H9 (cell line): Measurements from ENCODE around the gene GPR82. TPM values are rescaled to one million over a fixed set of nuclear protein-coding genes. Genes with fewer than 3 reads are reported as not detected.

Source experiments
- DNase-seq: peaks from one replicate; pipeline ENCODE4 v3.0.0-alpha.2; 2017
- H2AFZ ChIP-seq: one replicate; pipeline ENCODE4 v1.6.1; 2013; ENCODE audit warnings: mild to moderate bottlenecking, low read length, control low read depth, moderate library complexity
- H2AK5ac ChIP-seq: 2 replicates; pipeline ENCODE4 v1.6.1; 2013; ENCODE audit warnings: low read length, control low read depth, mixed read lengths; ENCODE audit not compliant: insufficient read length
- H2BK120ac ChIP-seq: one replicate; pipeline ENCODE4 v1.6.1; 2013; ENCODE audit warnings: low read depth, mild to moderate bottlenecking, low read length, control low read depth, inconsistent platforms; ENCODE audit not compliant: poor library complexity, severe bottlenecking
- H2BK12ac ChIP-seq: 2 replicates; pipeline ENCODE4 v1.6.1; 2013; ENCODE audit warnings: low read length, control low read depth, mixed read lengths, low read depth; ENCODE audit not compliant: insufficient read length
- H2BK15ac ChIP-seq: 2 replicates; pipeline ENCODE4 v1.6.1; 2013; ENCODE audit warnings: low read depth, low read length, control low read depth
- H2BK20ac ChIP-seq: one replicate; pipeline ENCODE4 v1.6.1; 2013; ENCODE audit warnings: low read depth, mild to moderate bottlenecking, low read length, control low read depth, inconsistent platforms; ENCODE audit not compliant: poor library complexity, severe bottlenecking
- H2BK5ac ChIP-seq: 2 replicates; pipeline ENCODE4 v1.6.1; 2013; ENCODE audit warnings: low read length, control low read depth, mixed read lengths; ENCODE audit not compliant: insufficient read length
- H3K14ac ChIP-seq: 2 replicates; pipeline ENCODE4 v1.6.1; 2013; ENCODE audit warnings: low read length, control low read depth; ENCODE audit not compliant: insufficient read depth
- H3K18ac ChIP-seq: 2 replicates; pipeline ENCODE4 v1.6.1; 2013; ENCODE audit warnings: low read depth, mild to moderate bottlenecking, mixed read lengths, low read length, control low read depth; ENCODE audit not compliant: insufficient read length
- H3K23ac ChIP-seq: 2 replicates; pipeline ENCODE4 v1.6.1; 2013; ENCODE audit warnings: low read length, control low read depth, mixed read lengths, low read depth; ENCODE audit not compliant: insufficient read length
- H3K23me2 ChIP-seq: 2 replicates; pipeline ENCODE4 v1.6.1; 2013; ENCODE audit warnings: low read depth, mild to moderate bottlenecking, mixed read lengths, low read length, control low read depth; ENCODE audit not compliant: insufficient read length, poor library complexity, severe bottlenecking
- H3K27ac ChIP-seq: 2 replicates; pipeline ENCODE4 v1.5.1; 2013; ENCODE audit warnings: low read length, control low read depth, mixed read lengths, low read depth; ENCODE audit not compliant: insufficient read length
- H3K27me3 ChIP-seq: 2 replicates; pipeline ENCODE4 v1.6.1; 2013; ENCODE audit warnings: low read length, control low read depth, inconsistent platforms; ENCODE audit not compliant: insufficient read depth
- H3K4ac ChIP-seq: 2 replicates; pipeline ENCODE4 v1.6.1; 2013; ENCODE audit warnings: low read depth, mild to moderate bottlenecking, control low read depth, inconsistent platforms, low read length, moderate library complexity
- H3K4me1 ChIP-seq: 2 replicates; pipeline ENCODE4 v1.6.1; 2013; ENCODE audit warnings: low read length, control low read depth, inconsistent platforms; ENCODE audit not compliant: insufficient read depth
- H3K4me2 ChIP-seq: 2 replicates; pipeline ENCODE4 v1.6.1; 2013; ENCODE audit warnings: low read length, control low read depth, mixed read lengths; ENCODE audit not compliant: insufficient read length, insufficient read depth
- H3K56ac ChIP-seq: 2 replicates; pipeline ENCODE4 v1.6.1; 2013; ENCODE audit warnings: low read depth, mild to moderate bottlenecking, mixed read lengths, low read length, control low read depth; ENCODE audit not compliant: insufficient read length
- H3K79me1 ChIP-seq: 2 replicates; pipeline ENCODE4 v1.6.1; 2013; ENCODE audit warnings: low read depth, mild to moderate bottlenecking, moderate library complexity, low read length, control low read depth, inconsistent platforms; ENCODE audit not compliant: insufficient read depth, poor library complexity, severe bottlenecking
- H3K79me2 ChIP-seq: 2 replicates; pipeline ENCODE4 v1.6.1; 2013; ENCODE audit warnings: low read length, control low read depth, inconsistent platforms; ENCODE audit not compliant: insufficient read depth
- H3K9ac ChIP-seq: 2 replicates; pipeline ENCODE4 v1.6.1; 2013; ENCODE audit warnings: low read length, control low read depth, mixed read lengths; ENCODE audit not compliant: insufficient read length; ENCODE audit errors: extremely low read depth
- H3K9me3 ChIP-seq: one replicate; pipeline ENCODE4 v1.6.1; 2013; ENCODE audit warnings: low read depth, low read length, inconsistent platforms; ENCODE audit not compliant: control insufficient read depth
- H3T11ph ChIP-seq: one replicate; pipeline ENCODE4 v1.6.1; 2013; ENCODE audit warnings: mild to moderate bottlenecking, low read length, control low read depth, inconsistent platforms
- H4K20me1 ChIP-seq: one replicate; pipeline ENCODE4 v1.6.1; 2013; ENCODE audit not compliant: control insufficient read depth, insufficient read length, insufficient read depth
- H4K5ac ChIP-seq: 2 replicates; pipeline ENCODE4 v1.6.1; 2013; ENCODE audit warnings: low read depth, mild to moderate bottlenecking, mixed read lengths, low read length, control low read depth; ENCODE audit not compliant: insufficient read length
- H4K8ac ChIP-seq: replicated peaks from 2 replicates; pipeline ENCODE4 v1.6.1; 2013; ENCODE audit warnings: low read length, control low read depth, mixed read lengths, low read depth; ENCODE audit not compliant: insufficient read length
- H4K91ac ChIP-seq: 2 replicates; pipeline ENCODE4 v1.6.1; 2013; ENCODE audit warnings: low read depth, mild to moderate bottlenecking, moderate library complexity, mixed read lengths, low read length, control low read depth; ENCODE audit not compliant: insufficient read length
- H3K27ac Mint-ChIP-seq, 3 experiments: 2 replicates in 2 of 3; 3 replicates in 1 of 3; pipeline ENCODE4 v1.8.0; 2020 to 2021; ENCODE audit warnings: mixed read lengths in 3 of 3, mild to moderate bottlenecking in 1 of 3, moderate library complexity in 1 of 3
- H3K27me3 Mint-ChIP-seq: 2 replicates; pipeline ENCODE4 v1.8.0; 2021; ENCODE audit warnings: low read depth, mild to moderate bottlenecking, moderate library complexity, mixed read lengths
- H3K36me3 Mint-ChIP-seq, 3 experiments: 2 replicates in 2 of 3; 3 replicates in 1 of 3; pipeline ENCODE4 v1.8.0; 2020 to 2021; ENCODE audit warnings: low read depth in 3 of 3, mixed read lengths in 3 of 3; ENCODE audit not compliant: insufficient read depth in 1 of 3
- H3K4me1 Mint-ChIP-seq, 2 experiments: 2 replicates each; pipeline ENCODE4 v1.8.0; 2020; ENCODE audit warnings: mixed read lengths in 2 of 2
- H3K4me3 Mint-ChIP-seq, 2 experiments: 2 replicates in 1 of 2; 3 replicates in 1 of 2; pipeline ENCODE4 v1.8.0; 2020 to 2021; ENCODE audit warnings: mild to moderate bottlenecking in 2 of 2, mixed read lengths in 2 of 2, moderate library complexity in 1 of 2
- H3K9me3 Mint-ChIP-seq, 2 experiments: 2 replicates in 1 of 2; 3 replicates in 1 of 2; pipeline ENCODE4 v1.8.0; 2020; ENCODE audit warnings: mild to moderate bottlenecking in 2 of 2, mixed read lengths in 2 of 2, moderate library complexity in 1 of 2
- WGBS: extraction: QIAGEN DNeasy Blood & Tissue Kit; methylation state at CpG from one replicate; pipeline ENCODE4 v1.1.7; 2013; ENCODE audit warnings: missing lambda C conversion rate, low lambda C conversion rate, mixed read lengths; ENCODE audit not compliant: insufficient read length; ENCODE audit errors: extremely low coverage; 5-methylcytosine and 5-hydroxymethylcytosine counted together
- total RNA-seq: library from RNA; stranded (reverse); gene quantifications from 2 replicates; pipeline ENCODE4 v1.2.1, GENCODE V29; 2021
- TF ChIP-seq, protein P1 (sequence below): fragments of 200-600 bp; sonication (generic); conservative IDR thresholded peaks from 3 replicates; pipeline ENCODE4 v1.8.0; 2021; ENCODE audit warnings: antibody characterized with exemption, mild to moderate bottlenecking

The GPR82 gene
- total RNA-seq, 1 experiment from 2014 or later: not detected

GRCh38 chrX:41750716-41751115 is 26.7 kb downstream of the GPR82 start:
- Histone ChIP-seq H2BK5ac (no peak overlapping the region), H2AFZ (no peak overlapping the region), H2BK120ac (no peak overlapping the region), H3K27ac (no peak overlapping the region), H3K79me2 (no peaks in the 10 kb centered on the region), H2BK12ac (no peak overlapping the region), H3K23me2 (no peaks in the 10 kb centered on the region), H2BK20ac (no peak overlapping the region), H3K23ac (no peak overlapping the region), H3T11ph (no peak overlapping the region), H3K79me1 (no peaks in the 10 kb centered on the region), H2BK15ac (no peak overlapping the region), H3K56ac (no peak overlapping the region), H3K4me1 (no peaks in the 10 kb centered on the region), H4K8ac (no peak overlapping the region), H4K20me1 (no peaks in the 10 kb centered on the region), H3K9ac (no peak overlapping the region), H3K4ac (no peak overlapping the region), H4K91ac (no peak overlapping the region), H3K27me3 (no peaks in the 10 kb centered on the region), H2AK5ac (no peak overlapping the region), H3K14ac (no peak overlapping the region), H3K18ac (no peak overlapping the region), H3K9me3 (no peaks in the 10 kb centered on the region), H4K5ac (no peak overlapping the region), H3K4me2 (no peak overlapping the region)
- TF ChIP-seq, protein P1, sequence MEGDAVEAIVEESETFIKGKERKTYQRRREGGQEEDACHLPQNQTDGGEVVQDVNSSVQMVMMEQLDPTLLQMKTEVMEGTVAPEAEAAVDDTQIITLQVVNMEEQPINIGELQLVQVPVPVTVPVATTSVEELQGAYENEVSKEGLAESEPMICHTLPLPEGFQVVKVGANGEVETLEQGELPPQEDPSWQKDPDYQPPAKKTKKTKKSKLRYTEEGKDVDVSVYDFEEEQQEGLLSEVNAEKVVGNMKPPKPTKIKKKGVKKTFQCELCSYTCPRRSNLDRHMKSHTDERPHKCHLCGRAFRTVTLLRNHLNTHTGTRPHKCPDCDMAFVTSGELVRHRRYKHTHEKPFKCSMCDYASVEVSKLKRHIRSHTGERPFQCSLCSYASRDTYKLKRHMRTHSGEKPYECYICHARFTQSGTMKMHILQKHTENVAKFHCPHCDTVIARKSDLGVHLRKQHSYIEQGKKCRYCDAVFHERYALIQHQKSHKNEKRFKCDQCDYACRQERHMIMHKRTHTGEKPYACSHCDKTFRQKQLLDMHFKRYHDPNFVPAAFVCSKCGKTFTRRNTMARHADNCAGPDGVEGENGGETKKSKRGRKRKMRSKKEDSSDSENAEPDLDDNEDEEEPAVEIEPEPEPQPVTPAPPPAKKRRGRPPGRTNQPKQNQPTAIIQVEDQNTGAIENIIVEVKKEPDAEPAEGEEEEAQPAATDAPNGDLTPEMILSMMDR: no peak
- Mint-ChIP-seq H3K4me3 (no peak overlapping the region), H3K27ac (no peak overlapping the region), H3K27me3 (no peaks in the 10 kb centered on the region), H3K4me1 (no peaks in the 10 kb centered on the region), H3K36me3 (peaks cover 0 to 8% (median 7%) of the 10 kb centered on the region in 3 experiments; a peak in 6 of 7 replicates), H3K9me3 (peaks cover 40 to 43% of the 10 kb centered on the region in 2 experiments)
- WGBS: no CpG with 5 or more reads among the region's 3 CpGs
- no peak for DNase-seq
